Activated CD4-positive, alpha-beta T cell treated with anti-CD3 and anti-CD28 coated beads for 24 hours (primary cell): Measurements from ENCODE around the gene CACNB2.

Experiments
- DNase-seq, 2 donors: peaks; one replicate each; pipeline ENCODE4 v3.0.0-alpha.2; 2020; ENCODE audit warnings: low read depth in 2 of 2

CACNB2 gene

GRCh38 chr10:18229826-18230225 is 89.6 kb downstream of the CACNB2 start:
- no peak for DNase-seq

- DNase-seq, result no peak
Measured at GRCh38 chr10:18230794-18231193, 90.6 kb downstream of the CACNB2 start.

GRCh38 chr10:18231480-18231879 is 91.3 kb downstream of the CACNB2 start:
- DNase-seq, result no peak

DNA sequence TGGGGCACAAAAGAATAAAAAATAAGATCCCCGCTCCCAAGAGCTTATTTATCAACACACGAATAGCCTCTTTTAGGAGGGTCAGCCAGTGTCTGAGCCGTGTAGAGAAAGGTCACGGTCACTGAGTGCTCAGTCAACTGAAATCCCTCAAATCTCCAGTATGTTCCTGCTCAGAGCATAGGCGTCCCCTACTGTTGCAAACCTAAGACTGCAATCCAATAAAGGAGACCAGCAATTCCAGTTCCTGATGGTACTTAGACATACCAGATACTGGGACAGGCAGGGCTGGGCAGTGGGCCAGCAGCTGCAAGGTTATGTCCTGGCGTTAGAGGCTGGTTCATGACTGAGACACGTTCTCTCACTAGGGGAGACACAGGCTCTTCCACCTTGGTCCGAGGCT is 93.6 kb downstream of the CACNB2 start:
- no peak for DNase-seq

GRCh38 chr10:18235477-18235876 is 95.3 kb downstream of the CACNB2 start:
- no peak for DNase-seq

- no peak for DNase-seq
Measured at GRCh38 chr10:18236756-18237155, 96.5 kb downstream of the CACNB2 start.

GRCh38 chr10:18238870-18239485 is 98.8 kb downstream of the CACNB2 start:
- no peak for DNase-seq

DNA sequence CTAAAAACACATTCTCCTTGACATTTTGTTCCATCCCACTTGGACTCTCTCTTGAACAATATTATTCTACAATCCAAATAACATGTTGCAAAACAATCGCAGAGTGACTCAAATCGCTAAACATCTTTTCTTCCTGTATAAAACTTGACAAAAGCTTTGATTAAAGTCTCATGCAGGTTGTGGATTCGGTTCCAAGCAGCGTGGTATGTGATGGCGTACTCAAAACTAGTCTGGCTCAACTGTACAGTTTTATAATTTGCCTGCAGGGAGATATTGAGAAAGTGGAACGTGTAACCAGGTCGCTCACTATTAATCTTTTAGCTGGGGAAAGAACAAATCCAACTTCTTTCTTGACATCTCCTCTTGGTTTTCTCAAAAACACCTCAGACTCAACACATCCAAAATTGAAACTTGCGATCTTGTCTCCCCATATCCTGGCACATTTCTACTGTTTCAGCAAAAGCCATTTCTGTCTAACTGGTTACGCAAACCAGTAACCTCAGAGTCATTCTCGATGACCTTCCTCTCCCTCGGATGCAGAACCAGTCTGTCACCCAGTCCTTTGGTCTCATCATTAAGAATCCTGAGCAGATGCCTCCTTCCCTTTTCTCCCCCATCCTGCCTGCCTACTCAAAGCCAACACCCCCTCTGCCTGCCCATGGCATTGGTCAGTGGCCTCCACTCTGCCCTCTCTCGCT is 100.1 kb downstream of the CACNB2 start:
- DNase-seq, result no peak

- no peak for DNase-seq
Measured at GRCh38 chr10:18246967-18247366, 106.7 kb downstream of the CACNB2 start.

GRCh38 chr10:18252086-18252485 is 111.9 kb downstream of the CACNB2 start:
- no peak for DNase-seq

GRCh38 chr10:18254086-18254485 is 113.9 kb downstream of the CACNB2 start:
- no peak for DNase-seq

DNA sequence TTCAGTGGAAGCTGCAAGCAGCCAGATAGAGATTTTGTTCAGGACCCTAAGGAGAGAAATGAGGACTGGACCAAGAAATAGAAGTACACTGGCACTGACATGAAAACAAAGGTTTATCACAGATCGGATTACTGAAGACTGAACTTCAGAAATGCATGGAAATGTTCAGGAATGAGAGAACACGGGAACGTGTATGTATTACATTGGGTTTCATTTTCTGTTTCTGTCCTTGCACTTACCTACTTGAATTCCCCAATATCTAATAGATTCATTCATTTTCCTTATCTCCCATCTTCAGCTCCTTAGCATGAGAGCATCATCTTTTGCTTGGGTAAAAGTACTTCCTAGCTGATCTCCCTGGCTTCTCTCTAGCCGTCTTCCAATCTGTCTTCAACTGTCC is 114.5 kb downstream of the CACNB2 start:
- no peak for DNase-seq

- no peak for DNase-seq
Measured at GRCh38 chr10:18260310-18260922, 120.2 kb downstream of the CACNB2 start.

DNA sequence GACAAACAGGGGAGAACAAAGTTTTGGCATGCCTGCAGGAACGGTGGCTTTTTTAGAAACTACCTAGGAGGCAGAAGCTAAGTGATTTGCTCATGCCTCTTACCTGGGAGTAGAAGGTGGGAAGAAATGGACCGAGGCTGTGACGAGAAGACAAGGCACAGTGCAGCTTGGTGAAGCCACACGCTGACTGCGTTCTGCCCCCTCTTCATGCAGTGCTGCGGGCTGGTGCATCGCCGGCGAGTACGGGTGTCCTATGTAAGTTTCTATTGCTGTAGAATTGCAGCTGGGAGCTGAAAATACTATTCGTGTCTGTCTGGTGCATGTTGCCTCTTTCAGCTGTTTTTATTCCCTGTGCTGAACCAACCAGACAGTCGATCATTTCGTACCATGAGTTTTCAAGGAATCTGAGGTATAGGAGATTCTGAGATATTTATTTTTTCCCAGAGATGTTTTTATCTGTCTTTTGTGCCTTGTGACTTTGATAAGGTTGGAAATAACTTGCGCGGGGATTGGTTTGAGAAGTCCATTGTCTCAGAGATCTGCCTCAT is 120.9 kb downstream of the CACNB2 start:
- DNase-seq, result no peak

DNA sequence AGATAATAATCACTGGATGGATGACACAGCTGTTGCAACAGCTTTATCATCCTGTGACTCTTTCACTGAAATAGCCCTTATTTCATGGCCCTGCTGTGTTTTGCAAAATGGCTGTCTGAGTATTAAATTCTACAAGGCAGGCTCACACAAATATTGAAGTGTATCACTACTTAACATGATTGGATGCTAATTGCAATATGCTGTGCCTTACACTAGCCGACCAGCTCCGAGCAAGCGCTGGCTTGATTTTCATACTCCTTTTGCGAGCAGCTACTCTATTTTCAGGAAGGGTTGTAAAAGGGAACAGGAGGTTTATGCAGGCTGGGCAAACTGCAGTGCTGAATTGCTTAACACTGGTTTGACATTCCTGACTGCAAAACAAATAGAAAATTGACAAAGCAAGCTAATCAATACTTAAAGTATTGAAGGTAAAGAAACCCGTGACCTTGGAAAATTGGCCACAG is 121.6 kb downstream of the CACNB2 start:
- DNase-seq, result no peak

- no peak for DNase-seq
Measured at GRCh38 chr10:18264466-18265050, 124.3 kb downstream of the CACNB2 start.

- no peak for DNase-seq
Measured at GRCh38 chr10:18268005-18268404, 127.8 kb downstream of the CACNB2 start.

GRCh38 chr10:18271491-18271890 is 131.3 kb downstream of the CACNB2 start:
- DNase-seq, result no peak

DNA sequence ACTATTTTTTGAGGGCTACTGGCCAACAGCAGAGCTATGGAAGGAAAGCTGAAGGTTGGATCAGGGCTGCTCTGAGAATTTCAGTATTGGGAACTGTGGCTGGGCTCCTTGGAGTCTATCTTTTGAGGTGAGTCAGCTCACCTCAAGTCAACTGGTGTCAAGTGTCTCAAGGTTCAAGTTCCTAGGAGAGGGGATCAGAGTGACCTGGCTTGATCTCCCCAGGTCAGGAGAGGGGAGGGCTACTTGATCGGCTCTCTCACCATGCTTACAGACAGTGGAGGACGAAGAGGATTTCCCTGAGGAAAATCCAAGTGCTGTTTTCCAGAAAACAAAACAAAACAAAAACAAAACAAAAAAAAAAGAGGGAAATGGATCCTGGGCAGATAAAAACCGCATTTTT is 132.8 kb downstream of the CACNB2 start:
- DNase-seq, result no peak

DNA sequence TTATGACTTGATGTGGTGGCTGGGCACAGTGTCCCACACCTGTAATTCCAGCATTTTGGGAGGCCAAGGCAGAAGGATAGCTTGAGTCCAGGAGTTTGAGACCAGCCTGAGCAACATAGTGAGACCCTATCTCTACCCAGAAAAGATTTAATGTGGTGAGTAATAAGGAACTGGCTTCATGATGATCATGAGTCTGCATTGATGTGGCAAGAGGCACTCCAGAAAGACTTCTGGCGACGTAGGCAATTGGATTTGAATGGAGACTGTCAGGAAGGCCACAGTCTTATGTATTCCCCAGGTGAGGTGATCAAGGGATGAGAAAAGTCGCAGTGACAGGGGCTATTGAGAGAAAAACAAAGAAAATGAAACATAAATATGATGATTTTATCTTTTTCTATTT is 138.0 kb downstream of the CACNB2 start:
- DNase-seq, result no peak

DNA sequence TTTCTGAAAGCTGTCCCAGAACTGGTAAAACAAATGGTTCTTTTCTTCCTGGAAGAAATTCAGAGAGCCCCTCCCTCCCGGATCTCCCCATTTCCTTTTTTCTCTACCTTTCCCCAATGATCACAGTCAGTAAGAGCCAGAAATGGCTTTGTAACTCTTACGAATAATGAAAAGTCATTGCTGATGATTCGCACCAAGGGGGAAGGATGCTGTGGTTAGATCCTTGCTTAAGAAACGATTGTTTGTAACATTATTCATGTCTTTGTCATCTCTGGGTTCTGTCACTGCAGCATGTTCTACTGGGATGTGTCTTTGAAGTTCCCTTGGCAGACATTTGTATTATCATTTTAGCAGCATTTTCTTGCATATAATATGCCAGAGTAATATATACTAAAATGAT is 138.9 kb downstream of the CACNB2 start:
- no peak for DNase-seq

DNA sequence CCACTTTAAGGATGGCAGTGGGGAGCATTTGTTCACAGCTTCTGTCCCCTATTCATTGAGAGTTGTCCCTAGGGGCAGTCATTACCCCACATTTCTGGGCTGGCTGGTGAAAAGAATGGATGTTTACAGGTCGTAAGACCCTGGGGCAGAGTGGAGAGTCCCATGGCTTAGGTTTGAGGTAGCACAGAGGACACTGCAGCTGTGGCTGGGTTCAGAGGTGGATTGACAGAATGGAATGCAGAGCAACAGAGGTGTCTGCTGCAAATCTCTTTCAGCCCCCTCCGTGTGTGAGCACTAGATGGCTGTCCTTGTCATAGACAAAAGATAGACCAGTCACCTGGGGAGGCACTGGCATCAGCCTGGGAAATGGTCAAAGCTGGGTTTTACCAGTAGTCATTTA is 141.9 kb downstream of the CACNB2 start:
- DNase-seq, result no peak
